ENCODE measurements around the gene CNTF.
A peak's percentile ranks its signal among the peaks of the same experiment; 100 is the strongest.
"Not testable (repeated sequence)": the region's sequence is repeated elsewhere in the genome, so short reads cannot be mapped to it uniquely, and the experiment has no call there.

CNTF gene, protein sequence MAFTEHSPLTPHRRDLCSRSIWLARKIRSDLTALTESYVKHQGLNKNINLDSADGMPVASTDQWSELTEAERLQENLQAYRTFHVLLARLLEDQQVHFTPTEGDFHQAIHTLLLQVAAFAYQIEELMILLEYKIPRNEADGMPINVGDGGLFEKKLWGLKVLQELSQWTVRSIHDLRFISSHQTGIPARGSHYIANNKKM

DNA sequence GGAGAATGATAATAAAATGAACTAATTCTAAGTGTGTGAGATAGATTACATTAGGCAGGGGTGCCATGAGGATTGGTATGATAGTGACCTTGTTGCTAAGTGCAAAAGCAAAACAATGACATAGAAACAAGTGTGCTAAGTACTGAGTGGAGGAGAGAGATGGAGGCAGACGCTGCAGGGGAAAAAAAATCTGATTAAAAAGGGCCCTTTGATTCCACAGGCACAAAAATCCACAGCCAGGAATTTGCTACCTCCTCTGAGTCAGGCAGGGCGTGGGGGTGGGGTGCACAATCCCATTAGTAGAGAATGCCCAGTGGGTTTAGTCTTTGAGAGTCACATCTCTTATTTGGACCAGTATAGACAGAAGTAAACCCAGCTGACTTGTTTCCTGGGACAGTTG lies at the start of gene CNTF:
Gene CNTF (plus strand): TSS at position 322 of the 400 bp plus-strand sequence. CDS start 88 bp downstream, outside the sequence.
- DNase-seq (ENCODE audit: insufficient read length, low spot score) = no peak
- FAIRE-seq = no peak

DNA sequence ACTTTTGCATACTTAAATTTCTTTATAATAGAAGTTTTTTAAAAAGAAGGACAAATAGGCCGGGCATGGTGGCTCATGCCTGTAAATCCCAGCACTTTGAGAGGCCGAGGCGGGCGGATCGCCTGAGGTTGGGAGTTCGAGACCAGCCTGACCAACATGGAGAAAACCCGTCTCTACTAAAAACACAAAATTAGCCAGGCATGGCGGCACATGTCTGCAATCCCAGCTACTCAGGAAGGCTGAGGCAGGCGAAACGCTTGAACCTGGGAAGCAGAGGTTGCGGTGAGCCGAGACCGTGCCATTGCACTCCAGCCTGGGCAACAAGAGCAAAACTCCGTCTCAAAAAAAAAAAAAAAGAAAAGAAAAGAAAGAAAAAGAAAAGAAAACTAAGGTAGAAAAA lies 49.6 kb upstream of the CNTF start:
- DNase-seq (ENCODE audit: insufficient read length, low spot score); FAIRE-seq: not testable (repeated sequence)

DNA sequence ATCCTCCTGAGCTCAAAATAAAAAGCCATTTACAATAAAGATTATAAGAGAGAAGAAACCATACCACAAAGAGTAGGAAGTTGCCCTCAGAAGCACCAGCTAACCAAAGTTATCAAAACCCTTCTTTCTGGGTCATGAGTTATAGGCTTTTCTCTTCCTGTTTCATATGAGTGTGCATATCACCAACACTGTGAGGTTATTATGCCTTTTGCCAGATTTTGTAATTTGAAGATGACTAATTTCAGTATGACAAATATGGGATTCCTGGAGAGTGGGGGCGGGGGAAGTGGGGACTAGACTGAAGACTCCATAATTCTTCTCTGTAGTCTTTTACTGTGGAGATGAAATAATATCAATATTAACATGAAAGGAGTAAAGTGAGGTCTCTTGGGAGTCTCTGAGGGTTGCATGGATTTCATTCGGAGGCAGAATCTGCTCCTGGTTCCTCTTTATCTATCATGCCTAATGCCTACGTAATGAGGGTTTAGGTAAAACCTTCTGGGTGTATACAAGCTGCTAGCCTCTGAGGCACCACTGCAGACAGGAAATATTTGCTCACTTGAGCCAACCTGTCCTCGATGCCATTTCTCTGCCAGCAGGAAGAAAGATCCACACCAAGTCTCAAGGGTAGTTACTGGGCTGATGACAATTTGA lies 48.9 kb upstream of the CNTF start:
- no peak for FAIRE-seq
- peak; percentile 55 for DNase-seq (ENCODE audit: insufficient read length, low spot score)

DNA sequence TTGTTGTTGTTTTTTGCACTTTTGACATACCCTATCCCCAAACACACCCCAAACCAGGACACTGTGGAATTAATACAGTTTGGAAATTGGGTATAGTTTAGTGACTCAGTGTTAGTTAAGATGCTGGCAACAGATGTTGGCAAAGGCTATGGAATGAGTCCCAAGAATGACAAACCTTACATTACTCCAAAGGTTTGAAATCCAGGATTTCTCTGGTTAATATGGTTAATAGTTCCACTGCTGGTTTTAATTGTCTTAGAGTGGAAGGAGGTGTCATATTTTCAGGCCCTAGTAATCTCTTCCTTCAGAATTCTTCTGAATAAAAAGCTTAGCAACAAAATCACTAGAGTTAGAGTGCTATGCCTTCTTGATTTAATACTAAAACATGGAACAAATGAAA lies 47.6 kb upstream of the CNTF start:
- DNase-seq (ENCODE audit: insufficient read length, low spot score) (no peak), FAIRE-seq (no peak)

DNA sequence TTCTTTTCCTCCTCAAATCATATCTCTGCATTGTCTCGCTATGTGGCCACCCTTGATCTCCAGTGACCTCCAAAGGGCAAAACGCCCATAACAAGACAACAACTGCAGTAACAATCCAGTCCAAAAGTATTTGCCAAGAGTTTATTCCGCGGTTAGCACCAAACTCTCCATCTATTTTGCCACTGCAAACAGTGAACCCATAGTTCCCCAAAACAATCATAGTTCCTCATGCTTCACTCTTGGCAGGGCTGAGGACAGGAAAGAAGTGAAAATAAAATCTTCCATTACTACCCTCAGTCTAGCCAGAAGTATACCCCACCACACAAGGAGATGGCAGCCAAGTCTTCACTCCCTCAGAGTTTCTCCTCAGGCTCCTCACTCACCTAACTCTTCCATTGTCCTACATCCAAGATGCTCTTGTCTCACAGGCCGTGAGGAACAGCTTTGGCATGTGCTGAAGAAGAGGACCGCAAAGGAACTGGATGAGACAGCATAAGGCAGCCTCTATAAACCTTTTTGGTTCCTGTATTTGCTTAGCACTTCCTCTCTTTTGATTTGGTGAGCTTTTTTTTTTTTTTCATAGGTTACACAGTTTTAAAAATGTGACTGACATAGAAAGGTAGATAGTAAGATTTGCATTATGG lies 47.0 kb upstream of the CNTF start, which contains the start of gene LPXN:
Gene LPXN (minus strand): TSS at position 480 of the 644 bp plus-strand sequence. CDS start 84 bp downstream, at position 396.
- DNase-seq (ENCODE audit: insufficient read length, low spot score) (no peak), FAIRE-seq (no peak)

DNA sequence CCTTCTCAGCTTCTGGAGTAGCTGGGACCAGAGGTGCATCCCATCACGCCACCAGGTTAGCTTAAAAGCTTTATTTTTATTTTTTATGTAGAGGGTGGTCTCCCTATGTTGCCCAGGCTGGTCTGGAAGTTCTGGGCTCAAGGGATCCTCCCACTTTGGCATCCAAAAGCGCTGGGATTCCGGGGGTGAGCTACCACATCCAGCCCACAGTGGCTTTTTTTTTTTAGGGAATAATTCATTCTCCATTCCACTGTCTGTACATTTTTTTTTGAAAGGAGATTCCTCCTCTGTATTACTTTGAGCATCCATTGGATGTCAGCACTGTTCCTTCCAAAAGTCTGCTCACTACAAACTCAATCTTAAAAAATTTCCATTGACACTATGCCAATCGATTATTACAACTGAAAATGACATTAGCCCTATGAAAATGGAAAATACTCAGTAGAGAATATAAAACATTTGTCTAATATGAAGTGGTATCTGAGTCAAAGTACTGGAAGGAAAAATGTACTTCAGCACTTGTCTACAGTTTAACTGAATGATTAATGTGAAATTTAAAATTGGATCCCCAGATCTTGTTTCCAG lies 45.5 kb upstream of the CNTF start:
- FAIRE-seq (no peak), DNase-seq (ENCODE audit: insufficient read length, low spot score) (peak; percentile 12)

DNA sequence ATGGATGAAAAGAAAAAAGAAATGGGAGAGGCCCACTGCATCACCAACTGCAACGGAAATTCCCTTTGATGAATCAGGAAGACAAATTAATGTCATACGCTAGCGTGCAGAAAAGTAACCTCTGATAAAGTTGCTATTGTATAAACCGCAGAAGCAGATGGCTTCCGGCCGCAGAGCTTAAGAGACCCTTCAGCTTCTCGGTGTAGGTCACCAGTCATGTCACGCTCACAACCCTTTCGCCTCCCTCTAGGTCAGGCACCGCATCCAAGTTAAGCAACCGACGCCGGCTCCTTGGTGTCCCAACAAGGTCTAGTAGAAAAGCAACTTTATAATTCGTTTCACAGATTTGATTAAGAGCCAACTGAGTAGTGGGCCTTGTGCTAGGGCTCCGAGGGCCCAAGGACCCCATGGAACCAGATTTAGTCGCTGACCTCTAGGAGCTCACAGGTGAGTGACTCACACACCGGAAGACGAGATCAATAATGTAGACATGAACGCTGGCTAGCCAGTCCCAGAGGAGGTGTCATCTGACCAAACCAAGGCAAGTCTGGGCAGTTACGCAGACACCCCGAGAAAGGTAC lies 44.8 kb upstream of the CNTF start:
- peak; percentile 9 for DNase-seq (ENCODE audit: insufficient read length, low spot score)
- FAIRE-seq = no peak

DNA sequence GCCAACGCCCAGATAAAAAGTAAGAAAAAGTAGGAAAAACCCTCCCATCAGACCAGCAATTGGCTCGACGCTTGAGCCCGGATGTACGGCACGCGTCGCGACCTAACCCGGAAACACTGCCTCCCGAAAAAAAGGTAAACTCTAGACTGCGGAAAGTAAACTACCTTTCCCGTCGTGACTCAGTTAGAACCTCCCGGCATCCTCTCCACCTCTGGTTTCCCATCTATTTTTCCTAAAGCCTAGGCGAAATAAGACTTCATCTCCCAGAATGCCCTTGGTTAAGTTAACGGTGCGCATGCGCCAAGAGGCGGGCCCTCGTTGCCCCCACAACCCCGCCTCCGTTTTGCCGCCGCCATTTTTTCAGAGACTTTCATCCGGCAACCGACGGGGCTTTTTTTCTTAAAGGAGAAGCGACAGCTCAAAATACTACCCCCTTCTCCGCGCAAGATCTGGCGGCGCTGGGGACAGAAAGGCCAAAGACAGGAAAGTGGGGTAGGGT lies 44.3 kb upstream of the CNTF start:
- DNase-seq (ENCODE audit: insufficient read length, low spot score) (peak; percentile 83), FAIRE-seq (peak; percentile 90)

DNA sequence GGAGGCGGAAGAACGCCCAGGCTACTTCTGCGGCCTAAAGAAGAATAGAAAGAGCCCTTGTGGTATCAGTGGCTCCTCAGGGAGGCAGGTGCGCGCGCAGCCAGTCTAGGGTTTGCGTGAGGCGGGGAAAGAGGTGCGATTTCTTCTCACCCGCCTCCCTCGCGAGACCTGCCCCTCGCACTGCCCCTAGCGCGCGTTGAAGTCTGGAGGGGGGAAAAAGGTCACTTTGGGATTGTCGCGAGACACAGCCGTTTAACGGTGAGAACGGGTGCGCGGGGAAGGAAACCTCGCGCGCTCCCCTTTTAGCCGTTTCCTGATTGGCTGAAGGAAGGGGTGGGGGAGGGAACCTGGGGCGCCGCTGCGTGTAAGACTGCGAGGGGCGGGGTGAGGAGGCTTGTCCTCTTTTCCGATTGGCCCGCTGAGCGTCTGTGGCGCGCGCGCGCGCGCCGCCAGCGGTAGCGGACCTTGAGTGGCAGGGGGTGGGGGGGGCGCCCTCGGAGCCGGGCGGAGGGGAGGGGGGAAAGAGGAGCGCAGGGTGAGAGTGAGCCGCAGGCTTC lies 43.8 kb upstream of the CNTF start, which contains the start of gene ZFP91:
Gene ZFP91 (plus strand): TSS at position 429 of the 557 bp plus-strand sequence. CDS start 219 bp downstream, outside the sequence.
- DNase-seq (ENCODE audit: insufficient read length, low spot score) (peak; percentile 80), FAIRE-seq (peak; percentile 80)

DNA sequence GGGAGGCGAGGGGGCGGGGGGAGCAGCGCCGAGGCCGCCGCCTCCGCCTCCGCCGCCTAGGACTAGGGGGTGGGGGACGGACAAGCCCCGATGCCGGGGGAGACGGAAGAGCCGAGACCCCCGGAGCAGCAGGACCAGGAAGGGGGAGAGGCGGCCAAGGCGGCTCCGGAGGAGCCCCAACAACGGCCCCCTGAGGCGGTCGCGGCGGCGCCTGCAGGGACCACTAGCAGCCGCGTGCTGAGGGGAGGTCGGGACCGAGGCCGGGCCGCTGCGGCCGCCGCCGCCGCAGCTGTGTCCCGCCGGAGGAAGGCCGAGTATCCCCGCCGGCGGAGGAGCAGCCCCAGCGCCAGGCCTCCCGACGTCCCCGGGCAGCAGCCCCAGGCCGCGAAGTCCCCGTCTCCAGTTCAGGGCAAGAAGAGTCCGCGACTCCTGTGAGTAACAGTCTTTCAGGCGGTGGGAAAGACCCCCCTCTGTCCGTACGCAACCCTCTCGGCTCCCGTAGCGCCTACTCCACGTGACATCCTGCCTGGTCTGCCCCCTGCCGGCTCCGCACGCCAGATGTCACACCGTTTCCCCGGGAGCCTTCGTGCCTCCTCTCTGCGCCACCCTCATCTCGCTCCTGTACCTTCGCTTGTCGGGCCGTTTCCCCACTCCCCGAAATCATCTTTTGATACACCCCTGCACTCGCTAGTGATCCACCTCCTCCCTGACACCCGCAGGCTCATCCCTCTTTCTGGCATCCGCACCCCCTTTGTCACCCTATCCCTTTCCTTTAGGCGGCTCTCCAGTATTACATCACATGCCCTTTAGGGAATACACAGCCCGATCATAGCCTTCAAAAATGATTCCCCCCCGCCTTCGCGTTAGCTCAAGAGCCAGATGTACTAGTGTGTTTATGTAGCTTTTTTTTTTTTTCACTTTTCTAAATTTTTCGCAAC lies 43.0 kb upstream of the CNTF start:
- FAIRE-seq (peak; percentile 92), DNase-seq (ENCODE audit: insufficient read length, low spot score) (peak; percentile 72)

DNA sequence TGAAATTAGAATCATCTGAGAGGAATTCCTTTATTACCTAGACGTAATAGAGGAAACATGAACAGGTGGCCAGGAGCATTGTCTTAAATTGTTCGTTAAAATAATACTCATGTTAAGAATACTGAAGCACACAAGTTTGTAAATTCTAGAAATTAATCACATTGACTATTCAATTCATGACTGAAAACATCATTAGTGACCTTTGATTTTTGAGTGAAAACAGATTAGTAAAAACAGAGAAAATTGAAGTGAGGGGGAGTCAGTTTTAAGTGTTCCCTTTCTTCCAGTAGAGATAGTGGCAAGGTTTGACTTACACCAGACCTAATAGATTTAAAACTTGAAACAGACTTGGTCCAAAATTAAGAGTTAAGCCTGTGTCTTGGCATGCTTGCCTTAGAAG lies 42.2 kb upstream of the CNTF start:
- no peak for FAIRE-seq
- DNase-seq (ENCODE audit: insufficient read length, low spot score) = no peak

DNA sequence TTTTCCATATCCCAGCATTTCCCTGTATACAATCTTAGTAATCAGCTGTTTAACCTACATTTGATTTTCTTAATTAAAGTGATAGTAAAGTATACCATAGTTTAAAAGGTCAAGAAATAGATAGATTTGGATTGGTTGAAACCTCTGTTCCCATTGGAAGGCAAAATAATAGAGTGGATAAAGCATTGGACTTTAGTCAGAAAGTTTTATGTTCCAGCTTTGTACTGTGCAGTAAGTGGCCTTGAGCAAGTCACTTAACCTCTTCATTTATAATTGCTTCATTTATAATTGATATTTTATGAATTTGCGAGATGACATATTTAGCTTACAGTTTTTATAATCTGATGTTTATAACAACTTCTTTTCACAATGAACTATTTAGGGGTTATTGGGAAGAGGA lies 40.0 kb upstream of the CNTF start:
- no peak for DNase-seq (ENCODE audit: insufficient read length, low spot score)
- FAIRE-seq = no peak

DNA sequence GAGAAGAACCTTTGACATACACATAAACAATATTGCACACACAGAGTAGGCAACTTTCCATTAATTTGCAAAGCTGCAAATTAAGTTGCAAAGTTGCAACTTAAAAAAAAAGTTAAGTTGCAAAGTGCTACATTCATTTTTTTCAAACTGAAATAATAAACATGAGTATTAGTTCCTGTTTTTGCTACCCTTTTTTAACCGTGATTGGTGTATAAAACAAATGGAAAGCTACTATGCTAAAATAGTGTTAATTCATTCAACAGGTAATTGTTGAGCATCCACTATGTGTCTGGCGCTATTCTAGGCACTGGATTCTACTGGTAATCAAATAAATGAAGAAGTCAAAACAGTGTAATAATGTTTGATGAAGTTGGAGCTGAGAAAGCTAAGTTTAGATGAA lies 35.5 kb upstream of the CNTF start:
- DNase-seq (ENCODE audit: insufficient read length, low spot score) (no peak), FAIRE-seq (no peak)

DNA sequence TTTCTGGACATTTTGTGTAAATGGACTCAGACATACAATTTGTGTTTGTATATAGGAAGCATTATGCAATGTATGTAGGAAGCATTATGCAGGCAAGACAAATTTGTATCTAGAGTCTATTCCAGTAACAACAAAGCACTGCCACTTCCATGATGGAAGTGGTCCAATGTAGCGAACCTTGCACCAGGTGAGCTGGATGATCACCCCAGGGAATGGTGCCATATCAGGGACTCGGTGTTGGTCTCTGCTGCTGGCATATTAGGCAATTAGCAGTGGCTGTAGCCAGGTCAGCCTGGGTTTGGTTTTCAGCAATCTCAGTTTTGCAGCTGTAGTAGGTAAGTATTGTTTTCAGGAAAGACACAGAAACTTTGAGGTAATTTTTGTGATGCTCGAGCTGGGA lies 30.8 kb upstream of the CNTF start:
- no peak for FAIRE-seq
- no peak for DNase-seq (ENCODE audit: insufficient read length, low spot score)

DNA sequence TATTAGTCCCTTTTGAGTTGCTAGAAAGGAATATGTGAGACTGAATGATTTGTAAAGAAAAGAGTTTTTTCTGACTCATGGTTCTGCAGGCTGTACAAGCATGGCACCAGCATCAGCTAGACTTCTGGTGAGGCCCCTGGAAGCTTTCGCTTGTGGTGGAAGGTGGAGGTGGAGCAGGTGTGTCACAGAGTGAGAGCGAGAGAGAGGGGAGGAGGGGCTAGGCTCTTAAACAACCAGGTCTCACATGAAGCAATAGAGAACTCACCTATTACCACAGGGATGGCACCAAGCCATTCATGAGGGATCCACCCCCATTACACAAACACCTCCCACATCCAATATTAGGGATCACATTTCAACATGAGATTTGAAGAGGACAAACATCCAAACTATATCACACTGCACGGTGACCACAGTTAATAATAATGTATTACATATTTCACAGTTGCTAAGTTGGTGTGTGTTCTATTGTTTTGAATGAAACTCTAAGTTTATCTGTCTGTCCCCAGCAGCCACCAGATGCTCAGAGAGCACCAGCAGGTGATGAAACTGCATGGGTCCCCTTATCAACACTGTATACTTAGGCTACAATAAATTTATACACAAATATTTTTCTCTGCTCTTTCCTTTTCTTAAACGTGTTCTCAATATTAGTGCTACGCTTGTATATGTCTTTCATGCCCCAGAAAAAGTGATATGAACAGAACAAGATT lies 29.5 kb upstream of the CNTF start:
- no peak for DNase-seq (ENCODE audit: insufficient read length, low spot score)
- FAIRE-seq = no peak

DNA sequence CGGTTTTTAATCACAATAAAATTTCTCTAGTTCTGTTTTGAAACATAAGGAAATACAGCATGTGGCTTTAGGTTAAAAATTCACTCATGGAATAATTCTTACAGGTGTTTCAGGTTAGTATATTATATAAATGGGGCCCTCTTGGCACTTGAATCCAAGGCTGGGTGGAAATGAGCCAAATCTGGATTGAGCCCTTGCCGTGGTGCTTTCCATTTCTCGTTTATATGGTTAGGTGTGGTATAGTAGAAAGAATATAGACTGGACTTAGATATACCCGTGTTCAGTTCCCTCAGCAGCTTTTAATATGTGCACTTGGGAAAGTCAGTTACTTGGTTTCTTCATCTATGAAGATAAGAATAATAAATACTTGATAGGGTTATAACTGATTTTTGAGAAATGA lies 27.6 kb upstream of the CNTF start:
- DNase-seq (ENCODE audit: insufficient read length, low spot score) (no peak), FAIRE-seq (no peak)

DNA sequence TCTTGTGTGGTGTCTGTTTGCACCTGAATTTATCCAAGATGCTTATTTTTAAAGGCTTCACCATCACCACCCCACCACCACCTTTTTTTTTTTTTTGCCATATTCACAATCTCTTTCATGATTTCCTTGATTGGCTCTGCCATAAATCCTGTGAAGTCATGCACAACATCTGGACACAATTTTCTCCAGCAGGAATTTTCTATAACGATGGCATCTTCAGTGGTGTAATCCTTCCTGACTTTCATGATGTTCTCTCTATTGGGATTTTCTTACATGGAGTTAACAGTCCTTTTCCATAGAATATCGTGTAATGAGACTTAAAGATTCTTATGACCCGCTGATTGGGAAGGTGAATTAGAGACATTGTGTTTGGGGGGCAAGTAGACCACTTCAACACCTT lies 25.8 kb upstream of the CNTF start:
- FAIRE-seq = no peak
- DNase-seq (ENCODE audit: insufficient read length, low spot score) = no peak

DNA sequence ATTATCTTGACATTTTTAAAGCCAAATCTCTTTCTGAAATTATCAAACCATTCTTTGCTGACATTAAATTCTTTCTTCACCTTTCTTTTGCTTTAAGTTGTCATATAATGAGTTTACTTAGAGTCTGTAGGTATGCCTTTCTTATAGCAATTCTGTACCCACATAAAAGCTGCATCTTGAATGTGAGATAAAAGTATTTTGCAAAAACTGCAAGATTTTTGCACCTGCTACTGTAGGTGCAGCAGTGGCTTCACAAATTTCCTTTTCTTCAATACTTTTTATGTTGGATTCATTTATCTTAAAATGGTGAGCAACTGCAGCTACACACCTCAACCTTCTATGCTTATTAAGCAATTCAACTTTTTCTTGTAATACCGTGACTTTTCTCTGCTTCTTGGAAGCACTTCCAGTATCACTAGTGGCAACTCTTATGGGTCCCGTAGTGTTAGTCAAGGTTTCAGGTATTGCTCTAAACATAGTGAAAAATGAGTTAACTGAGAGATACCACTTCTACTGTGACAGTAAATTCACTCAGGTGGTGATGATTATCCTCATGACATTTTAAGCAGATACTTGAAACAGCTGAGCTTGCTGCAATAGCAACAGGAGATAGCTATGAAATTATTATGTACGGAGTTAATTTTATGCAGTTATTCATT lies 24.9 kb upstream of the CNTF start:
- DNase-seq (ENCODE audit: insufficient read length, low spot score) (no peak), FAIRE-seq (no peak)

Data from HTR-8/SVneo (cell line).